ENCODE data around the gene RPS2. TPM values are rescaled to one million over a fixed set of nuclear protein-coding genes. Genes with fewer than 3 reads are reported as not detected.

The RPS2 gene
- total RNA-seq, 1 donor from 2014 or later = 2,813 TPM

DNA sequence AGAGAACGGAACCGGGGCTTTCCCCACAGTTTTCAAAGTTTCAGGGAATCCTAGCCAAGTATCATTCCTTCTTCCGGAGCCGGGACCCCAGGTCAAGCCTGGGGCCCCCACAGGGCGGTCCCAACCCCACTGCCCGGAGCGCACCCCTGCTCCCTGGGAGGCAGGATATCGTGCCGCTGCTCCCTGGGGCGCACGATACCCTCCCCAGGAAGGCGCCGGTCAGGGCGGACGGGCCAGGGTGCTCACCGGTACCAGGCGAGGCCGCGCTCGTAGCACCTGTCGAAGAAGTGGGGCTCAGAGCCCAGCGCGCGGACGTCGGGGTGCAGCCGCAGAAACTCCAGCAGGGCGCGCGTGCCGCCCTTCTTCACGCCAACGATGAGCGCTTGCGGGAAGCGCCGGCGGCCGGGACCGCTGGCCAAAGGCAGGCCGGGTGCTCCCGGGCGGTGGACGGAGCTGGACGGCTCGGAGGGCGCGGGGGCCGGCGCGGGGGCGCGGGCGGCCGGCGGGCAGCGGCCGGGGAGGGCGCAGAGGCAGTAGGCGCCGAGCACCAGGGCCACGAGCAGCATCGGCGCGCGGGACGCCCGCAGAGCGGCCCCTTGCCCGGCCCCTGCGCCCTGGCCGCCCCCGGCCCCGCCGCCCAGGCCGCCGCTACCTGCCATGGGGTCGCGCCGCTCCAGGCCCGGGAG, 46.8 kb downstream of the RPS2 start:
- H3K4me3 ChIP-seq (ENCODE audit: low read depth, low read length) = no peak overlapping the region
- DNase-seq (ENCODE audit: low read depth) = no peak
- TF ChIP-seq, protein P1, sequence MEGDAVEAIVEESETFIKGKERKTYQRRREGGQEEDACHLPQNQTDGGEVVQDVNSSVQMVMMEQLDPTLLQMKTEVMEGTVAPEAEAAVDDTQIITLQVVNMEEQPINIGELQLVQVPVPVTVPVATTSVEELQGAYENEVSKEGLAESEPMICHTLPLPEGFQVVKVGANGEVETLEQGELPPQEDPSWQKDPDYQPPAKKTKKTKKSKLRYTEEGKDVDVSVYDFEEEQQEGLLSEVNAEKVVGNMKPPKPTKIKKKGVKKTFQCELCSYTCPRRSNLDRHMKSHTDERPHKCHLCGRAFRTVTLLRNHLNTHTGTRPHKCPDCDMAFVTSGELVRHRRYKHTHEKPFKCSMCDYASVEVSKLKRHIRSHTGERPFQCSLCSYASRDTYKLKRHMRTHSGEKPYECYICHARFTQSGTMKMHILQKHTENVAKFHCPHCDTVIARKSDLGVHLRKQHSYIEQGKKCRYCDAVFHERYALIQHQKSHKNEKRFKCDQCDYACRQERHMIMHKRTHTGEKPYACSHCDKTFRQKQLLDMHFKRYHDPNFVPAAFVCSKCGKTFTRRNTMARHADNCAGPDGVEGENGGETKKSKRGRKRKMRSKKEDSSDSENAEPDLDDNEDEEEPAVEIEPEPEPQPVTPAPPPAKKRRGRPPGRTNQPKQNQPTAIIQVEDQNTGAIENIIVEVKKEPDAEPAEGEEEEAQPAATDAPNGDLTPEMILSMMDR (conservative IDR thresholded peaks at IDR 0.05; ENCODE audit: low read depth, low read length) = no peak

DNA sequence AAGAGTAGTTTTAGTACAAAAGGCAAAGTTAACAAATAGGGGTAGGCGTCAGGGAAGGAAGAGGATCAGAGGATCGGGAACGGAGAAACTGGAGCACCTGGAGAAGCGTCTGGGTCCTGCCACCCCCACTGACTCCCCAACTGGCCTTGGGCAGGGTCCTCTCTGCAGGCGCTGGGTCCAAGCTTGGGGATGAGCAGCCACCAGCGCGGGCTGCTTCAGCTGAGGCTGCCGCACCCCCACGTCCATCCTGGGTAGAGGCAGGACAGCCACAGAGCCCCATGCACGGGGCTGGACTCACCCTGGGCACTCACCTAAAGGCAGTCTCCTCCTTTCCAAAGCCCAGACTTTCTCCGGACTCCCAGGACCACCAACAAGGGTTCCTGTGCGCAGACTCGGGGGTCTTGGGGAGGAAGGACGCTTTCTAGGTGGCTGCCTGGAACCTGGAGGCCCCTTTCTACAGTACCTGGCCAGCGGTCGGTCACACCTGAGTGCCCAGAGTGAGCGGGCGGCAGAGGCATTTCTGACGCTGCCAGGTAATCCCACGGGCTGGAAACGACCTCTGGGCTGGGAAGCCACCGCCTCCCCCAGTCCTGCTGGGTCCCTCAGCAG, 47.5 kb downstream of the RPS2 start:
- no peak for DNase-seq (ENCODE audit: low read depth)
- no peak overlapping the region for H3K4me3 ChIP-seq (ENCODE audit: low read depth, low read length)
- TF ChIP-seq, protein P1 (conservative IDR thresholded peaks at IDR 0.05; ENCODE audit: low read depth, low read length) = no peak

DNA sequence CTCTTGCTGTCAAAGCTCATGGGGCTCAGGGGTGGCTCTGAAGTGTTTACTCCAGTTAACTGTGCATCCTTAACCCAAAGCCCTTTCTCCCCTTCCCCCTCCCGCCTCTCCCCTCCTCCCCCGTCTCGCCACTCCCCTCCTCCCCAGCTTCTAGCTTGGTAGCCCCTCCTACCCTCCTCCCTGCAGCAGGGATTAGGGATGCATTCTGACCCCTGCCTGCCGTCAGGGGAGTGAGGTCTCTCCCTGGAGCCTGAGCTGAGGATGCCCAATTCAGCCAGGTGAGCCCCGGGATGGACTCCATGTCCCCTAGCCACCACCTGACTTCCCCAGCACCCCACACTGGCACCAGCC, 48.0 kb downstream of the RPS2 start:
- no peak for DNase-seq (ENCODE audit: low read depth)
- TF ChIP-seq, protein P1 (conservative IDR thresholded peaks at IDR 0.05; ENCODE audit: low read depth, low read length) = no peak

DNA sequence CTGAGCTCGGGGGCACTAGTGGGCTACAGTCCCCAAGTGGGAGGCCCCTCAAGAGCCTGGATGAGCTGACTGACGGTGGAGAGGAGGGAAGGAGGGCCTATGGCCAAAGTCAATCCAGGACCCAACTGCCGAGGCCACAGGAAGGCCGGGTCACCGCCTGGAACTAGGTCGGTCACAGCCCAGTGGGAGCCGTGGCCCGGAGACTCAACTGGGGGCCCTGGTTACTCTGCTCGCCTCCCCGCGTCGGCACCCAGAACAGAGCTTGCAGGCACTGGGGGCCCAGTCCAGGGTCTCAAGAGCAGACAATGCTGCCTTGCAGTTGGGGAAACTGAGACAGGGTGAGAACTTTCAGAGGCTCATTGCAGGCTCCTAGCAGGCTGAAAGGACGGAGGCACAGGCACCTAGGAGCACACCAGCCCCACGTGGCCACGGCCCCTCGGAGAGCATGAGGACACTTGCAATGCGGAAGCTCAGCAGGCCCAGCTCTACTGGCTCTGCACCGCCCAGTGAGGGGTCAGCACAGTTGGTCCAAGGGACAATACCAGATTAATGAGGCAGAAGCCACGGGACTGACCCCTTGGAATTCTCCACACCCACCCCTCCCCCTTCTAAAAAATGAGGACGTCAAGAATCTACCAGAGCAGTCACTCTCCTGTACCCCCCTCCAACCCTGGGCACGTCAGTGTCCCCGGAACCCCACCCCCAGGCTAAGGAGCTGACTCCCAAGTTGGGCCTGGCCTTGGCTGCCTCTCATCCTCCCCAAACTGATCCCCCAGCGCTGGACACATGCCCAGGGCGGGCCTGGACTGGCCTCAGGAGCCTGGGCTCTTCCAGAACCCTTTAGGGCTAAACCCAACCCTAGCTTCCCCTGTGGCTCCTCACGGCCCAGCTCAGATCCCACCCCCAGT, 48.6 kb downstream of the RPS2 start:
- TF ChIP-seq, protein P1 (conservative IDR thresholded peaks at IDR 0.05; ENCODE audit: low read depth, low read length) = no peak

More for the DNA sequence above, 48.0 kb downstream of the RPS2 start:
- H3K4me3 ChIP-seq (ENCODE audit: low read depth, low read length) = no peak overlapping the region

DNA sequence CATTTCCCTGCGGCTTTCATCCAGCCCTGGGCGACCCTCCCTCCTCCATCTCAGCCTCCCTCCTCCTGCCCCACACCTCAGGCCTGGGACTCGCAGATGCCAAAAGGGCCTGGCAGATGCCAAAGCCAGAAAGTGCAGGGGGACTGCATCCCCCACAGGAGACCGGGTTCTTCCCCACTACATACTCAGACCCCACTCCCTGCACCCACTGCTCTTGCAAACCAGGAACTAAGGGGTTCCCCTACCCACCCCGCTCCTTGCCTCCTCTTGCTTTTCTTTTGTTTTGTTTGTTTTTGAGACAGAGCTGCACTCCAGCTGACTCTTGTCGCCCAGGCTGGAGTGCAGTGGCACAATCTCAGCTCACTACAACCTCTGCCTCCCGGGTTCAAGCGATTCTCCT, 49.6 kb downstream of the RPS2 start:
- TF ChIP-seq, protein P1 (conservative IDR thresholded peaks at IDR 0.05; ENCODE audit: low read depth, low read length) = no peak
- no peak overlapping the region for H3K4me3 ChIP-seq (ENCODE audit: low read depth, low read length)
- DNase-seq (ENCODE audit: low read depth) = no peak

More for the DNA sequence above, 48.6 kb downstream of the RPS2 start:
- no peak overlapping the region for H3K4me3 ChIP-seq (ENCODE audit: low read depth, low read length)
- no peak for DNase-seq (ENCODE audit: low read depth)

DNA sequence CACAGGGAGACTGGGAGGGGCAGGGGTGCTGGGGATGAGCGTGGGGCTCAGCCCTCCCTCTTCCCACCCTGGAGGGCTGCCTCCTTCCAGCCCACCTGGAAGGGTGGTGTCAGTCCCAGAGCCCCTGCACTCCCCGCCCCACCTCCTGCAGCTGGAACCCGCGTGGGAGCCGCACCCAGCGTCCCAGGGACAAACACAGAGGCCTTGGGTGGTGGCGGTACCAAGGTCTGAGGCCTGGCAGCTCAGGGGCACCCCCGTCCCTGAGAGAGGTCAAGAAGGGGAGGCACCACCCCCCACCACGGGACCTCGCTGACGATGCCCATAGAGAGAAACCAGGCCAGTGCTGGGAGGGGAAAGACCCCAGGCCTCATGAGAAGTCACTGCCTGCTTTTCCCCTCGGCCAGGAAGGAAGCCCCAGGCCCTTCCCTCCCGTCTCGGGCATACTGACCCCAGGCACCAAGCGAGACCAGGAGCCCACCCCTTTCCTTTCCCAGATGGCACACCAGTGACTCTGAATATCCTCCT, 50.5 kb downstream of the RPS2 start:
- TF ChIP-seq, protein P1 (conservative IDR thresholded peaks at IDR 0.05; ENCODE audit: low read depth, low read length) = no peak
- no peak for DNase-seq (ENCODE audit: low read depth)
- no peak overlapping the region for H3K4me3 ChIP-seq (ENCODE audit: low read depth, low read length)
